ENCODE data around the gene FUOM. TPM values are rescaled to one million over a fixed set of nuclear protein-coding genes. Genes with fewer than 3 reads are reported as not detected.

The FUOM gene
- total and polyA plus RNA-seq, 2 donors (not counting 3 experiments of a cell fraction or from before 2014, with no cell fraction given) = 17.4 to 33.9 TPM

GRCh38 chr10:133366130-133366478 lies 8.3 kb upstream of the FUOM start:
- ChIA-PET POLR2A (no interaction called here), CTCF (no interaction called here)
- no peak for DNase-seq (ENCODE audit: low read depth, low spot score)
- no peak for TF ChIP-seq POLR2A (IDR thresholded peaks at IDR 0.05; ENCODE audit: low read depth, low read length)
- no peak for TF ChIP-seq FOS (IDR thresholded peaks at IDR 0.05; ENCODE audit: borderline replicate concordance, insufficient read depth, low read length)
- no peak for TF ChIP-seq MAX (IDR thresholded peaks at IDR 0.05; ENCODE audit: insufficient read depth, insufficient read length)
- TF ChIP-seq POLR2AphosphoS5 (IDR thresholded peaks at IDR 0.05; ENCODE audit: insufficient read depth, low read depth, low read length) = no peak
- no peak for TF ChIP-seq EZH2 (IDR thresholded peaks at IDR 0.05; ENCODE audit: borderline replicate concordance, low read depth, low read length, severe bottlenecking)
- no peak for TF ChIP-seq MYC (IDR thresholded peaks at IDR 0.05; ENCODE audit: low read depth, low read length)
- no peak for TF ChIP-seq CTCF (IDR thresholded peaks at IDR 0.05; ENCODE audit: extremely low read depth in 1 of 2, insufficient read depth in 1 of 2, low read depth in 1 of 2, low read length in 2 of 2)
- no peak for TF ChIP-seq JUN (IDR thresholded peaks at IDR 0.05; ENCODE audit: borderline replicate concordance, insufficient read depth, insufficient read length, low read depth)
- no peak for TF ChIP-seq GATA2 (IDR thresholded peaks at IDR 0.05; ENCODE audit: insufficient read depth, insufficient read length, low read depth, low read length)
- H3K4me1 ChIP-seq (ENCODE audit: control insufficient read depth, extremely low read depth, insufficient read depth, low read length) = no peaks in the 10 kb centered on the region
- H3K9me3 ChIP-seq (replicated peaks; ENCODE audit: control insufficient read depth, insufficient read depth, low read length) = no peaks in the 10 kb centered on the region
- no peaks in the 10 kb centered on the region for H4K20me1 ChIP-seq (replicated peaks; ENCODE audit: control insufficient read depth, extremely low read depth, insufficient read depth, low read length)
- no peak overlapping the region for H3K27ac ChIP-seq (ENCODE audit: insufficient read depth, low read depth, low read length)
- no peak overlapping the region for H3K4me3 ChIP-seq (replicated peaks in 1 of 3; ENCODE audit: insufficient read depth in 1 of 3, low read depth in 1 of 3, low read length in 3 of 3)
- H3K79me2 ChIP-seq (ENCODE audit: control insufficient read depth, insufficient read depth, low read length) = no peaks in the 10 kb centered on the region
- H3K27me3 ChIP-seq (ENCODE audit: control insufficient read depth in 2 of 2, insufficient read depth in 2 of 2, low read length in 2 of 2) = no peaks in the 10 kb centered on the region
- no TSS peak for BruUV-seq (replicated peaks)
- H3K9ac ChIP-seq (replicated peaks; ENCODE audit: extremely low read depth, insufficient read depth, low read length) = no peak overlapping the region
- H3K9me1 ChIP-seq (replicated peaks; ENCODE audit: control insufficient read depth, extremely low read depth, insufficient read depth, low read length) = no peaks in the 10 kb centered on the region
- H3K4me2 ChIP-seq (ENCODE audit: insufficient read depth, low read length) = no peak overlapping the region
- no peak for FAIRE-seq
- H3K36me3 ChIP-seq (ENCODE audit: control insufficient read depth in 2 of 2, extremely low read depth in 1 of 2, insufficient read depth in 2 of 2, low read length in 2 of 2) = peaks cover 2 to 47% of the 10 kb centered on the region in 2 experiments
- intact Hi-C loops (cut with micrococcal nuclease) = no loop called here
- no peak overlapping the region for H2AFZ ChIP-seq (ENCODE audit: low read depth, low read length)
- dilution Hi-C loops (cut with MboI; ENCODE audit: extremely low pct_ligation_motif_present, low sequenced_read_pairs) = no loop called here

All from endothelial cell of umbilical vein (primary cell).